NB4 (cell line): ENCODE results near the gene WDR31.

Source experiments
- DNase-seq: peaks from one replicate; pipeline ENCODE4 v3.0.0; 2010; ENCODE audit warnings: low read depth
- H3K4me3 ChIP-seq: one replicate; pipeline ENCODE4 v1.5.1; 2011; ENCODE audit warnings: mild to moderate bottlenecking, low read depth, low read length, moderate library complexity
- MYC ChIP-seq: IDR thresholded peaks from 2 replicates; pipeline ENCODE4 v1.6.1; 2011; ENCODE audit warnings: low read depth, low read length
- POLR2A ChIP-seq: IDR thresholded peaks from 2 replicates; pipeline ENCODE4 v1.6.1; 2011; ENCODE audit warnings: mild to moderate bottlenecking; ENCODE audit not compliant: insufficient read length; ENCODE audit errors: extremely low read depth
- TF ChIP-seq, protein P1 (sequence below): IDR thresholded peaks from one replicate; pipeline ENCODE4 v1.5.1; 2012; ENCODE audit warnings: low read depth, low read length
- TF ChIP-seq, protein P2 (sequence below): IDR thresholded peaks from 2 replicates; pipeline ENCODE4 v1.6.1; 2011; ENCODE audit warnings: low read depth, low read length

Gene WDR31

DNA sequence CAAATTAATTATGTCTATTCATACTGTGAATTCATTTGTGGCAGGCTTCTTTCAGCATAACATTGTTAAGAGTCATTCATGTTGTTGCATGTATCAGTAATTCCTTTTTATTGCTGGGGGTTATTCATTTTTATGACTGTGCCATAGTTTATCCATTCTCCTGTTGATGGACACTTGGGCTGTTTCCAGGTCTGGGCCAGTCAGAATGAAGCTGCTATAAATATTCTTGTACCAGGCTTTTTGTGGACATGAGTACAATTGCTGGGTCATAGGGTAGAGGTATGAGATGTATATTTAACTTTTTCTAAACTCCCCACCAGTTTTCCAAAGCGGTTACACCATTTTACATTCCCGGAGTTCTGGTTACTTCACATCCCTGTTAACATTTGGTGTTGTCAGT lies 51.0 kb downstream of the WDR31 start:
- no peak for DNase-seq
- TF ChIP-seq MYC (no peak), POLR2A (no peak)
- TF ChIP-seq, protein P1, sequence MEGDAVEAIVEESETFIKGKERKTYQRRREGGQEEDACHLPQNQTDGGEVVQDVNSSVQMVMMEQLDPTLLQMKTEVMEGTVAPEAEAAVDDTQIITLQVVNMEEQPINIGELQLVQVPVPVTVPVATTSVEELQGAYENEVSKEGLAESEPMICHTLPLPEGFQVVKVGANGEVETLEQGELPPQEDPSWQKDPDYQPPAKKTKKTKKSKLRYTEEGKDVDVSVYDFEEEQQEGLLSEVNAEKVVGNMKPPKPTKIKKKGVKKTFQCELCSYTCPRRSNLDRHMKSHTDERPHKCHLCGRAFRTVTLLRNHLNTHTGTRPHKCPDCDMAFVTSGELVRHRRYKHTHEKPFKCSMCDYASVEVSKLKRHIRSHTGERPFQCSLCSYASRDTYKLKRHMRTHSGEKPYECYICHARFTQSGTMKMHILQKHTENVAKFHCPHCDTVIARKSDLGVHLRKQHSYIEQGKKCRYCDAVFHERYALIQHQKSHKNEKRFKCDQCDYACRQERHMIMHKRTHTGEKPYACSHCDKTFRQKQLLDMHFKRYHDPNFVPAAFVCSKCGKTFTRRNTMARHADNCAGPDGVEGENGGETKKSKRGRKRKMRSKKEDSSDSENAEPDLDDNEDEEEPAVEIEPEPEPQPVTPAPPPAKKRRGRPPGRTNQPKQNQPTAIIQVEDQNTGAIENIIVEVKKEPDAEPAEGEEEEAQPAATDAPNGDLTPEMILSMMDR, result no peak
- TF ChIP-seq, protein P2, sequence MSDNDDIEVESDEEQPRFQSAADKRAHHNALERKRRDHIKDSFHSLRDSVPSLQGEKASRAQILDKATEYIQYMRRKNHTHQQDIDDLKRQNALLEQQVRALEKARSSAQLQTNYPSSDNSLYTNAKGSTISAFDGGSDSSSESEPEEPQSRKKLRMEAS, result no peak
- no peak overlapping the region for H3K4me3 ChIP-seq

DNA sequence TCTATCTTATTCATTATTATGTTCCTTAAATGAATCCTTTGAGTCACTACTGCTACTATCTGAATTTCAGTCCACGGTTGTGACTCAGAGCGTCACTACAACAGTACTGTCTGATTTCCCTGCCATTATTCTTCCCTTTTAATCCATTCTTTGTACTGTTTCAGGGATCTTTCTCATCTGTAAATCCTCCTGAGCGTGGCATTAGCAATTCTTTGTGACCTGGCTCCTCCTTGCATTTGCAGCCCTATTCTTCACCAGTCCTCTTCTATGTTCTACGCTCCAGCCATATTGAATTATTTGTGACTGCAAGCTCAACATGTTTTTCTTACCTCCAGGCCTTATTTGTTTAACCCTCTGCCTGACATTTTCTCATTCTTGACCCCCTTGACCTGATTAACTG lies 58.7 kb downstream of the WDR31 start:
- TF ChIP-seq, protein P2, result no peak
- TF ChIP-seq, protein P1, result no peak
- TF ChIP-seq MYC, result no peak
- TF ChIP-seq POLR2A, result no peak
- no peak overlapping the region for H3K4me3 ChIP-seq
- DNase-seq, result no peak

DNA sequence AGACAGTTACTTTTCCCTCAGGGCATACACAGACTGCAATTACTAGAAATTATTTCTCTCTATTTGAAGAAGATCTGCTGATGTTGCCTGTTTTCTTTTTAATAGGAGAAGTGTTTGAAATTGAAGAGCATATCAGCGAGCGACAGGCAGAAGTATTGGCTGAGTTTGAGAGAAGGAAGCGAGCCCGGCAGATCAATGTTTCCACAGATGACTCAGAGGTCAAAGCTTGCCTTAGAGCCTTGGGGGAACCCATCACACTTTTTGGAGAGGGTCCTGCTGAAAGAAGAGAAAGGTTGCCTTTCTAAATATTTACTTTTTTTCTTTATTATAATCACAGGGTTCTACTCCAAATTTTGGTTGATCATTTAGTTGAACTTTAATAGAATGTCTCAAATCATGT lies 61.2 kb downstream of the WDR31 start:
- TF ChIP-seq, protein P2, result no peak
- TF ChIP-seq, protein P1, result no peak
- TF ChIP-seq POLR2A, result no peak
- no peak for TF ChIP-seq MYC
- no peak for DNase-seq
- H3K4me3 ChIP-seq, result peak overlapping the region; percentile 26

- TF ChIP-seq, protein P1, result no peak
- TF ChIP-seq, protein P2, result peak; percentile 61
- TF ChIP-seq POLR2A, result peak; percentile 98
- peak; percentile 79 for TF ChIP-seq MYC
- H3K4me3 ChIP-seq, result peak within 1 kb of the TSS; percentile 88
- DNase-seq, result peak; percentile 98
Observed at GRCh38 chr9:113275157-113276131, 64.6 kb downstream of the WDR31 start, which contains the start of the genes CDC26 and PRPF4. TSS of gene CDC26 (minus strand) at chr9:113275572. CDS start at chr9:113272507, 3,065 bp downstream. TSS of gene PRPF4 (plus strand) at chr9:113275658. CDS start at chr9:113275744, 86 bp downstream.

GRCh38 chr9:113274474-113275156 lies 65.5 kb downstream of the WDR31 start:
- peak; percentile 73 for DNase-seq
- peak overlapping the region; percentile 88 for H3K4me3 ChIP-seq
- TF ChIP-seq, protein P1, result peak; percentile 57
- TF ChIP-seq, protein P2, result no peak
- peak; percentile 18; the same call in 1 of the 2 replicates for TF ChIP-seq MYC
- no peak for TF ChIP-seq POLR2A
